ENCODE results near the gene FKTN.

Gene FKTN

DNA sequence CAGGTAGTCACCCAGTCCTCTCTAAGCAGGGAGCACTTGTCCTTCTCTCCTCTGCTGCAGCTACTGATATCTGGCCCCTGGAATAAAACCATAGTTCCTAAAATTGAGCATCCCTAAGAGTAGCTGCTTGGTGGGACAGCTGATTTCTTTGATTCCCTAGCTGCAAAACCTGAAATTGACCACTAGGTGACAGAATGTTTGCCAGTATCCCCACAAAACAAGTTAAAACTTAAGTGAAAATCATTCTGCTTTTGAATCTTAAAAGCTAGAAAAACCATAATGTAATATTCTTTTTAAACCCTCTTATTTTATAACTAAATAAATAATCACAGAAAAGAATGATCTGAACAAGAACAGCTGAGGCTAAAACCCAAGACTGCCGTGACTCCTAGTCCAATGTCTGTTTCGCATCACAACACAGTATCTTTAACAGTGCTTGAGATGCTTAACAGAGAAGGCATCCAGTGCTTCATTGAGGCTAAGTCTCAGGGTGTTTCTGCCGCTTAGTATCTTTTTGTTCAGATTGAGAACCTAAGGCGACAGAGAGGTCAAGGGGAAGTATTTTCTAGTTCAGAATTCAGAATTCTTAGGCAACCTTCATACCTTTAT, 80.0 kb downstream of the FKTN start:
- TF ChIP-seq, protein P1, sequence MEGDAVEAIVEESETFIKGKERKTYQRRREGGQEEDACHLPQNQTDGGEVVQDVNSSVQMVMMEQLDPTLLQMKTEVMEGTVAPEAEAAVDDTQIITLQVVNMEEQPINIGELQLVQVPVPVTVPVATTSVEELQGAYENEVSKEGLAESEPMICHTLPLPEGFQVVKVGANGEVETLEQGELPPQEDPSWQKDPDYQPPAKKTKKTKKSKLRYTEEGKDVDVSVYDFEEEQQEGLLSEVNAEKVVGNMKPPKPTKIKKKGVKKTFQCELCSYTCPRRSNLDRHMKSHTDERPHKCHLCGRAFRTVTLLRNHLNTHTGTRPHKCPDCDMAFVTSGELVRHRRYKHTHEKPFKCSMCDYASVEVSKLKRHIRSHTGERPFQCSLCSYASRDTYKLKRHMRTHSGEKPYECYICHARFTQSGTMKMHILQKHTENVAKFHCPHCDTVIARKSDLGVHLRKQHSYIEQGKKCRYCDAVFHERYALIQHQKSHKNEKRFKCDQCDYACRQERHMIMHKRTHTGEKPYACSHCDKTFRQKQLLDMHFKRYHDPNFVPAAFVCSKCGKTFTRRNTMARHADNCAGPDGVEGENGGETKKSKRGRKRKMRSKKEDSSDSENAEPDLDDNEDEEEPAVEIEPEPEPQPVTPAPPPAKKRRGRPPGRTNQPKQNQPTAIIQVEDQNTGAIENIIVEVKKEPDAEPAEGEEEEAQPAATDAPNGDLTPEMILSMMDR (conservative IDR thresholded peaks at IDR 0.05; ENCODE audit: low read depth, low read length), result peak; percentile 67
- peak; percentile 42 for DNase-seq (ENCODE audit: low read depth)
- no peak overlapping the region for H3K4me3 ChIP-seq (ENCODE audit: low read depth, low read length)

DNA sequence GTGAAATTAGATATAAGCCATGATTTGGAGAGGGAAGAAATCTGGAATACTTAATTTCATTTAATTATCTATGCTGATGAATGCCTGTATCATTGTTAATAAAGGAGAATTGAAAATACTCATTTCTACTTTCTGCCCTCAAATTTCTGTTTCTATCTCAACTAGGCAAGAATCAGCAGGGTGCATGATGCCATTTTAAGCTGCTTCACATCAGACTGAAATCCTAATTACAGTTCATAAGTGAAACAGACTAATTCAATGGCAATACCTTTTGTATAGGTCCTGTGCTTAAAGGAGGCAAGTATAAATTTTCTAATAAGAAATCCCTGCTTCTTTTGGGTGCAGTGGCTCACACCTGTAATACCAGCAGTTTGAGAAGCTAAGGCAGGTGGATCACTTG, 82.0 kb downstream of the FKTN start:
- no peak overlapping the region for H3K4me3 ChIP-seq (ENCODE audit: low read depth, low read length)
- no peak for DNase-seq (ENCODE audit: low read depth)
- TF ChIP-seq, protein P1 (conservative IDR thresholded peaks at IDR 0.05; ENCODE audit: low read depth, low read length), result no peak

DNA sequence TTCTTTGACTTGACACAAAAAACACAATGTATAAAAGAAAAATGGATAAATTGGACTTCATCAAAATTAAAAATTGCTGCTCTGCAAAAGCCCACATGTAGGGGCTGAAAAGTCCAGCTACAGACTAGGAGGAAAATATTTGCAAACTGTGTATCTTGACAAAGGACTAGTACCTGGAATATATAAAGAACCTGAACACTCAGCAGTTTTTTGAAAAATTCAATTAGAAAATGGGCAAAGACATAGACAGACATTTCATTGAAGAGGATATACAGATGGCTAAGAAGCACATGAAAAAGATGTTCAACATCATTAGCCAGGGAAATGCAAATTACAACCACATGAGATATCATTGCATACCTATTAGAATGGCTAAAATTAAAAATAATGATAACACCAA, 85.9 kb downstream of the FKTN start:
- DNase-seq (ENCODE audit: low read depth), result no peak
- TF ChIP-seq, protein P1 (conservative IDR thresholded peaks at IDR 0.05; ENCODE audit: low read depth, low read length), result no peak
- H3K4me3 ChIP-seq (ENCODE audit: low read depth, low read length), result no peak overlapping the region

DNA sequence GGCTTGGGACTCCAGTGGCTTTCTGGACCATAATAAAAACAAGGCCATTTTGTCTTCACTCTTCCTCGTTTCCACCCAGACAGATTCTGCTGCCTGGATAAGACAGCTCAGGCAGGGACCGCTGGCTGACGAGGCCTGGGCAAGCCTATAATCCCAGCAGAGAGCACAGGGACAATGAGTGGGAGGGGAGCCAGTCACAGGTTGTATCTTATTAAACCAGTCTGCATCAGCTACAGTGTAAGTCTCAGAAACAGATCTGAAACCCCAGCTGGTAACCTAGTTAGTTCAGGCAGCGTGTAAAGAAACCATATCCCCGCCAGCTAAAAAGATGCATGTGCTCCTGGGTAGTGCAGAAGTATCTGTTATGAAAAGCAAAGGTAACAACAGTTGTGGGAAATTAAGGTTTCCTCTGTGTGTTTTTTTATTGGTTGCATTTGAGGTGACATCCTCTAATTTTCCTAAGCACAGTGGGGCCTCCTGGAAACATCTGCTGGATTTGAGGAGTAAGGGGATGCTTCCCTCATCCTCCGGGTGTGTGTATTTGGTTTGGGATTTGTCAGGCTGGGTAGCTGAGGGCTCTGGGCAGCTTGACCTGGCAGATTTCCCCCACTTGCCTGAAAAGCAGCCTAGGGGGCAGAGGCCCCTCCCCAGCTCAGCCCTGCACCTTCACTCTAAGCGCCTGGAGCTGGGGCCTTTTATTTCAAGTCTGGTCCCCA, 89.1 kb downstream of the FKTN start:
- no peak overlapping the region for H3K4me3 ChIP-seq (ENCODE audit: low read depth, low read length)
- DNase-seq (ENCODE audit: low read depth), result no peak
- TF ChIP-seq, protein P1 (conservative IDR thresholded peaks at IDR 0.05; ENCODE audit: low read depth, low read length), result no peak

DNA sequence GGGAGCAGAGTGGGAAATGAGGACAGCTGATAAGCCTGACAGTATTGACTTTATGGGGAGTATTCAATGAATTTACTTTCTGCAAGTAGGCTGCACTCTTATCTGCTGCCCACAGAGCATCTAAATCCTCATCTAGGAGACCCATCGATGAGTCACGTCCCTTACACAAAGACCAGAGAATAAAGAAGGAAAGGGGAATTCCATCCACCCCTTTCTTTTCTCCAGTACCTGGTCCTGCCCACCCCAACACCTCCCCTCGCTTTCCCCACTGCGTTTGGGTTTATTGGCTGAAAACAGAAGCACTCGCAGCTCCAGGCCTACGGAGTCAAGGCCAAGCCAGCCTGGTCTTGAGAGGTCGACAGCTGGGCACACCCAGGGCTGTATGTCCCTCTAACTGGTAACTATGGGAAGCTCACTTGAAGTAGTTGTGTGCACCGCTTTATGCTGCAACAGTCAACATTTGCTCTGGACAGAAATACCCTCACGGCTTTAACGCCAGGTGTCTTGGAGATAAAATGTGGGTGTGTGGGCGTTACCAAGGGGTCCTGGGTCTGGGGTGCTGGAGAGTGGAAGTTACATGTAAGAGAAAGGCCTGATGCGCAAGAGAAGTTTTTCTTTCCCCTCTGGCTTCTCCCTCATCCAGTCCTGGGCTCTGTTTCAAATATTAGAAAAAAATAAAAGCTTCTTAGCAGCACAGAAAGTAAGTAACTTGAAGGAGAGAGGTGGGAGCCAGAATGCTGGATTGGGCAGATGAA, 89.8 kb downstream of the FKTN start:
- no peak overlapping the region for H3K4me3 ChIP-seq (ENCODE audit: low read depth, low read length)
- DNase-seq (ENCODE audit: low read depth), result no peak
- TF ChIP-seq, protein P1 (conservative IDR thresholded peaks at IDR 0.05; ENCODE audit: low read depth, low read length), result no peak

DNA sequence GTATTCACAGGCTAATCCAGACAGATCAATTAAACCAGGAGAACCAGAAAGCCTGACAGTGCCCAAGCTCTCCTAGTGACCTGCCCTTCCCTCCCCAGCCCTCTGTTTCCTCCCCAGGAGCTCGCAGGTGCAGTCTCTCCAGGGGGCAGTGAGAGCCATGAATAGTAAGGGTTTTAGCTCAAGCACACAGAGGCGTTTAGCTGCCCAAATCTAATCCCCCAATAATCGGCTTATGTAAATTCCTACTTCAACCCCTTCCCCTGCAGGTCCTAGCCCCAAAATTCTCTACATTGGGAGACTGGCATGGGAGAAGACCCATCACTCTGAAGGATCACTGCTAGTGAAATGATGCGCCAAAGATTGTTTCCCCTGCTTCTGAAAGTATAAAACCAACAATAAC, 93.9 kb downstream of the FKTN start:
- TF ChIP-seq, protein P1 (conservative IDR thresholded peaks at IDR 0.05; ENCODE audit: low read depth, low read length), result no peak
- no peak for DNase-seq (ENCODE audit: low read depth)
- H3K4me3 ChIP-seq (ENCODE audit: low read depth, low read length), result no peak overlapping the region

Data from choroid plexus epithelial cell (primary cell).